Activated naive CD4-positive, alpha-beta T cell treated with anti-CD3 and anti-CD28 coated beads, Interleukin-2, amount 50 U/mL, for 24 hours (primary cell): Measurements from ENCODE around the gene KIAA0319L.

ENCODE experiments used
- H3K27ac Mint-ChIP-seq: one replicate; pipeline ENCODE4 v1.8.0; 2021; ENCODE audit warnings: mild to moderate bottlenecking, mixed read lengths
- H3K27me3 Mint-ChIP-seq: one replicate; pipeline ENCODE4 v1.8.0; 2021; ENCODE audit warnings: mixed read lengths
- H3K36me3 Mint-ChIP-seq: one replicate; pipeline ENCODE4 v1.8.0; 2021; ENCODE audit warnings: mixed read lengths
- H3K4me1 Mint-ChIP-seq: one replicate; pipeline ENCODE4 v1.8.0; 2021; ENCODE audit warnings: mixed read lengths
- H3K4me3 Mint-ChIP-seq: one replicate; pipeline ENCODE4 v1.8.0; 2021; ENCODE audit warnings: mild to moderate bottlenecking, mixed read lengths
- H3K9me3 Mint-ChIP-seq: one replicate; pipeline ENCODE4 v1.8.0; 2021; ENCODE audit warnings: mixed read lengths

KIAA0319L gene

DNA sequence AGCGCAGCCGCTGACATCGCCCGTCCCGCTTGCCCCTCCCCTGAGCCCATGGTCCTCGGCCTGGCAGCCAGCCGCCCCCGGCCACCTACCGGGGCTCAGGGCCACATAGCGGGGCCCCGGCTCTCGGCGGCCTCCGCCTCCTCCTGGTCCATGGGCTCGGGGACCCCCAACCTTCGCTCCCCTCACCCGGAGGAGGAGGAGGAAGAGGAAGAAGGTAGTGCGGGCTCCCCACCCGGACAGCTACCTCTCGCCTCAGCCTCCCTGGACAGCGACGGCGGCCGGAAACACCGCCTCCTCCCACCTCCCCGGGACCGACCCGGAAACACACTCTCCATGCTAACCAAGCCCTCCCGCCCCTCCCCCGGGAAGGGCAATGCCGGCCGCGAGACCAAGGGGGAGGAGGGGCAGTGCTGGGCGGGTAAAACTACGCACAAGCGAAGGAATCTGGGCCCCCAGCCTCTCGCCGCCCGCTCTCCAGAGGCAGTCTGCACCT, at the start of gene KIAA0319L:
Gene KIAA0319L, minus strand, starts transcription at position 286 of the 493 bp plus-strand sequence. CDS start 2,912 bp downstream, outside the sequence.
- Mint-ChIP-seq H3K27ac (peak within 1 kb of the TSS; percentile 96), H3K36me3 (peaks cover 3% of the 10 kb centered on the region), H3K4me1 (peaks cover 68% of the 10 kb centered on the region), H3K4me3 (peak within 1 kb of the TSS; percentile 94), H3K9me3 (no peaks in the 10 kb centered on the region), H3K27me3 (no peaks in the 10 kb centered on the region)

DNA sequence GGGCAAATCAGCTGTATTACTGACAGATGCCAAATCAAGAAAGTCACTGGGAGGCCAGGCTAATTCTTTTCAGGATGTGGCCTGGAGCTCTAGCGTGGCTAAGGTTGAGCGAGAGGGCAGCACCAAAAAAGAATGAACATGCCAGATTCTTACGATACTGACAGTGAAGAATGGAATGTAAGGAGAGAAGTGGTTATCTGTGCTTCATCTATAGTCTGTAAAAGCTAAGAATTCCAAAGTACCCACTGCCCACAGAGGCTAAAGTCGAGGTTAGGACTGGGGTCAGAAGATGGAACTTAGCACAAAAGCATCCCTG, 48.6 kb upstream of the KIAA0319L start:
- peaks cover 15% of the 10 kb centered on the region for H3K4me1 Mint-ChIP-seq
- no peaks in the 10 kb centered on the region for H3K27me3 Mint-ChIP-seq
- no peak overlapping the region for H3K4me3 Mint-ChIP-seq
- peaks cover 25% of the 10 kb centered on the region for H3K36me3 Mint-ChIP-seq
- no peak overlapping the region for H3K27ac Mint-ChIP-seq
- no peaks in the 10 kb centered on the region for H3K9me3 Mint-ChIP-seq

DNA sequence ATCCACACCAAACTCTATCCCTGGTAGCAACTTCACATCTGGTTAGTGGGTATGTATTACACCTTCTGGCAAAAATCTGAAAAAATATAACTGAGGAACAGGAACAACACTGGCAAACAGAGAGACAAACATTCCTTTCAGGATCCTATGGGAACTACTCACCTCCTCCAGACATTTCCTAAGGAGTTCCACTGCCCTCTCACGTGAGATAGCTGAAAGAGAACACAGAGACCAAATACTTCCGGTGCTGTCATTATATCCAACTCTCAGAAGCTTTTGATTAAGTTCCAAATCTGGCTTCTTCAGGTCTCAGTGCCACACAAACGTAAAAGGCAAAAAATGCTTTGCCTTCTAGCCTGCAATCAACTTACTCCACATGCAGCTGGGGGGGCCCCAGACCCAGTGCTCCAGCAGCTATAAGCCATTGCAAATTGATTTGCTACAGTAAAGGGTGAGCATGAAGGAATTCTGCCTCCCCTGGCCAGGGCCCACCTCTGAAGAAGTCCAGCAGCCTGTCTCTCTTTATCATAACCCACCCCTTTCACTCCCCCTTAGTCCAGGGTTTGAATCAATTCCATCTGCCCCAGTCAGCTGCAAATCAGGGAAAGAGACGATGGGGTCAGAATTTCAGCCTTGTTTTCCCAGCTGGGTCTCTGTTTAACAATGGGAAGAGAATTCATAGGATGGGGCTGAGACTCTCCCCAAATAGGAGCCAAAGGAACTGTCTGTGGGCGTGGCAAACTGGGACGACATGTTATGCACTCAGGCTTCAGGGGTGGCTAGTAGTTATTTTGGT, 48.1 kb upstream of the KIAA0319L start:
- H3K4me1 Mint-ChIP-seq = peaks cover 15% of the 10 kb centered on the region
- no peak overlapping the region for H3K4me3 Mint-ChIP-seq
- no peaks in the 10 kb centered on the region for H3K27me3 Mint-ChIP-seq
- H3K9me3 Mint-ChIP-seq = no peaks in the 10 kb centered on the region
- H3K36me3 Mint-ChIP-seq = peaks cover 25% of the 10 kb centered on the region
- H3K27ac Mint-ChIP-seq = no peak overlapping the region

DNA sequence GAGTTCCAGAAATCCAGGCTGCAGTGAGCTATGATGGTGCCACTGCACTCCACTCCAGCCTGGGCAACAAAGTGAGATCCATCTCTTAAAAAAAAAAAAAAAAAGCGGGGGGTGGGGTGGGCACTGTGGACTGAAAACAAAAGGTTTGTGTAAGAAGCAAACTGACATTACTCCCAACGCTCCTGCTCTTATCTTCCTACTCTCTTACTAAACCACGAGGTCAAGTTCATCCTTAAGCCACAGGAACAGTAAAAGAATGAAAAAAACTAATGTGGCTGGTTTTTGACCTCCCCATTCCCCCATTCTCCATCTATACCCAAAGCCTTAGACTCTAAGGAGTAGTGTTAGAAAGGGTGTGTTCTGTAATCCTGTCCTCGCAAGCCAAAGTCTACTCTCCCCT, 46.7 kb upstream of the KIAA0319L start:
- H3K4me1 Mint-ChIP-seq = peaks cover 15% of the 10 kb centered on the region
- H3K9me3 Mint-ChIP-seq = no peaks in the 10 kb centered on the region
- no peaks in the 10 kb centered on the region for H3K27me3 Mint-ChIP-seq
- no peak overlapping the region for H3K27ac Mint-ChIP-seq
- H3K4me3 Mint-ChIP-seq = no peak overlapping the region
- H3K36me3 Mint-ChIP-seq = peaks cover 27% of the 10 kb centered on the region

DNA sequence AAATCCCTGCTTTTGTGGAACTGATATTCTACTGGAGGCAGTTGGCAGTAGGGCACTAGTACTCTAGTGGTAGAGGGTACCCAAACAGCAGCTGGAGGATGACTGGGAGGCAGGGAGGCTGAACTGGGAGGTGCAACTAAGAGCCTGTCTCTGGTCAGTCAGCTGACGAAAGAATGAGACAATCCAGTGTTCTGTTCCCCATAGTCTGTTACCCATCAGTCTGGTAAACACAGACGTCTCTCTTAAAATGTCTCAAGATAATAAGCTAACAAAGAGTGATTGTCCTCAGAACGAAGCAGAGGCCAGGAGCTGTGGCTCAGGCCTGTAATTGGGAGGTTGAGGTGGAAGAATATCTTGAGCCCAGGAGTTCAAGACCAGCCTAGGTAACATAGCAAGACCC, 46.3 kb upstream of the KIAA0319L start:
- Mint-ChIP-seq H3K36me3 (peaks cover 25% of the 10 kb centered on the region), H3K27ac (no peak overlapping the region), H3K4me3 (no peak overlapping the region), H3K27me3 (no peaks in the 10 kb centered on the region), H3K4me1 (peaks cover 15% of the 10 kb centered on the region), H3K9me3 (no peaks in the 10 kb centered on the region)

DNA sequence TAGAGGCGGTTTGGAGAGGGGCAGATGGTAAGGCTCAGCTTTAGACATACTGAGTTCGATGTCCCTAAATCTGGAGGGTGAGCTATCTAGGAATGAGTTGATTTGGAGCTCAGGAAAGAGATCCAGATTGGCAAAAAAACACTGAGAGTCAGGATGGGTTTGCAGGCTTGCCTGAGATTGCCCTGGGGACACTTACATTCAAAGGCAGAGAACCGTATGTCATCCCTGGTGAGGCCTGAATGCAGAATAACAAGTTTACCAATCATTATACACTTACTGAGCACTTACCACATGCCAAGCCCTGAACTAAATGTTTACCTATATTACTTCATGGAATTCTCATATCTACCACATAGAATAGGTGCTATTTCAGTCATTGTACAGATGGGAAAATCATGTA, 43.4 kb upstream of the KIAA0319L start:
- H3K4me1 Mint-ChIP-seq = no peaks in the 10 kb centered on the region
- H3K36me3 Mint-ChIP-seq = peaks cover 15% of the 10 kb centered on the region
- no peak overlapping the region for H3K27ac Mint-ChIP-seq
- no peaks in the 10 kb centered on the region for H3K9me3 Mint-ChIP-seq
- no peaks in the 10 kb centered on the region for H3K27me3 Mint-ChIP-seq
- no peak overlapping the region for H3K4me3 Mint-ChIP-seq

DNA sequence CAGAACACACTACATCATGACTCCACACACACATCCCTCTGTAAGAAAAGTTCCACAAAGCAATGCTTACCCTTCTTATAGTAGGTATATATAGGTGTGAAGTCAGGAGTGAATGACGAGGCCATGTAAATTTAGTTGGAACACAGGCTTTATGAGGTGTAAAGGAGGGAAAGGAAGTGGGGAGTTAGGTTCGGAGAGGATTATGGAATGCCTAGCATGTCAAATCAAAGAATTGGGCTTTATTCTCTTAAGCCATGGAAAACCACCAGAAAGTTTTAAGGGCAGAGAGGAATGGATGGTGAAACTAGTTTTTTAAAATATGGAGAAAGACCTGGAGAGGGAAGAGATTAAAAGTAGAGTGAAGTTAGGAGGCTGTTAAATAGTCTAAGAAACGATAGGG, 42.2 kb upstream of the KIAA0319L start:
- peaks cover 15% of the 10 kb centered on the region for H3K36me3 Mint-ChIP-seq
- peak overlapping the region; percentile 23 for H3K27ac Mint-ChIP-seq
- no peaks in the 10 kb centered on the region for H3K27me3 Mint-ChIP-seq
- H3K4me3 Mint-ChIP-seq = no peak overlapping the region
- no peaks in the 10 kb centered on the region for H3K4me1 Mint-ChIP-seq
- no peaks in the 10 kb centered on the region for H3K9me3 Mint-ChIP-seq

DNA sequence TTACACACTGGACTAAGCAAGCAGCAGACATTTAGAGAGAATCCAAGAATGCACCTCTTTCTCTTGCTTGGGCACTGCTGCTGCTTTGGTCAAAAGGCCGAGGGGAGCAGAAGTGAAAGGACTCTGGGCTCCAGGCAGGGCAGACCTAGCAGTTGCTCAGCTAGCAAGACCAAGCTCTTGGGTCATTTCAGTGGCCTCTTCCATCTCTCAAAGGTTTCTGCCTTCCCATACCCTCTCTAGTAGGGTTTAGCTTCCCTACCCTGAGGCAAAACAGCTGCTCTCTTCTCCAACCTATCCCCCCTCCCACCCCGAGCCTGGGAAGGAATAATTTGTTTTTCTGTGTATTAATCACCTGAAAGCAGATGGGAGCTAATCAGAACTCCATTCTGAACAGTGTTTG, 41.7 kb upstream of the KIAA0319L start:
- no peak overlapping the region for H3K4me3 Mint-ChIP-seq
- no peaks in the 10 kb centered on the region for H3K4me1 Mint-ChIP-seq
- H3K36me3 Mint-ChIP-seq = peaks cover 11% of the 10 kb centered on the region
- no peaks in the 10 kb centered on the region for H3K27me3 Mint-ChIP-seq
- no peak overlapping the region for H3K27ac Mint-ChIP-seq
- no peaks in the 10 kb centered on the region for H3K9me3 Mint-ChIP-seq

DNA sequence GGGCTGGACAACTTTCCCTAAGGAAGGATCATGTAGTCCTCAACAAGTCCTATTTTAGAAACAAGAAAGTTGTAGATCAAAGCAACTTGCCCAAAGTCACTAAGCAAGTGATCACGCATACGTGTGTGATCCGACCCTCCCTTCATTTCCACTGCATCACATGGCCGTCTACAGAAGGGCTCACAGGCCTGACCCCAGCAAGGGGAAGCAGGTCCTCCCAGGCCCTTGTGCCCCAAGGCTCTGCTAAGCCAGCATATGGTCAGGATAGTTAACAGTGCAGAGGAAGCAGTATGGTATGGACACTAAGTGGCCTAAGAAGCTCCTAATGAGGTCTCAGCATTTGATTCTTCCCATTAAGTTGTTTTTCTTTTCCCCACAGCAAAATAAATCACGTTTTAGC, 40.7 kb upstream of the KIAA0319L start:
- Mint-ChIP-seq H3K4me1 (no peaks in the 10 kb centered on the region), H3K36me3 (peaks cover 6% of the 10 kb centered on the region), H3K27me3 (no peaks in the 10 kb centered on the region), H3K4me3 (no peak overlapping the region), H3K9me3 (no peaks in the 10 kb centered on the region), H3K27ac (no peak overlapping the region)

DNA sequence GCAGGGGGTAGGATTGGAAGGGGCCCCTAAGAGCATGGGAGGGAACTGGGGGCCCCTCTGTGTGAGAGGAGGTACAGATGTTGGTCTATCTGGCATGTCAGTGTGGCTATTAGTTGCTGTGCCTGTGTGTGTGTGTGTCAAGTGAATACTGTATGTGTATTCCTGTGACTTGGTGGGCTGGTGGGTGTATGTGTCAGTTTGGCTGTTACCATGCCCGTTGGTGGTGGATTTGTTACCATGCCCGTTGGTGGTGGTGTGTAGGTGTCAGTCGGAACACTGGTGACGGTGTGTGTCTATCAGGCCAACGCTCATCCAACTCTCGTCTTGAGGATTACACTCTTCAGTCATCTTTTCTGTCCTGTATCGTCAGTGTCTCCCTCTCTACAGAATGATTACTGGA, 38.5 kb upstream of the KIAA0319L start:
- H3K27me3 Mint-ChIP-seq = no peaks in the 10 kb centered on the region
- H3K4me3 Mint-ChIP-seq = no peak overlapping the region
- peaks cover 4% of the 10 kb centered on the region for H3K36me3 Mint-ChIP-seq
- H3K4me1 Mint-ChIP-seq = no peaks in the 10 kb centered on the region
- H3K9me3 Mint-ChIP-seq = no peaks in the 10 kb centered on the region
- H3K27ac Mint-ChIP-seq = no peak overlapping the region

DNA sequence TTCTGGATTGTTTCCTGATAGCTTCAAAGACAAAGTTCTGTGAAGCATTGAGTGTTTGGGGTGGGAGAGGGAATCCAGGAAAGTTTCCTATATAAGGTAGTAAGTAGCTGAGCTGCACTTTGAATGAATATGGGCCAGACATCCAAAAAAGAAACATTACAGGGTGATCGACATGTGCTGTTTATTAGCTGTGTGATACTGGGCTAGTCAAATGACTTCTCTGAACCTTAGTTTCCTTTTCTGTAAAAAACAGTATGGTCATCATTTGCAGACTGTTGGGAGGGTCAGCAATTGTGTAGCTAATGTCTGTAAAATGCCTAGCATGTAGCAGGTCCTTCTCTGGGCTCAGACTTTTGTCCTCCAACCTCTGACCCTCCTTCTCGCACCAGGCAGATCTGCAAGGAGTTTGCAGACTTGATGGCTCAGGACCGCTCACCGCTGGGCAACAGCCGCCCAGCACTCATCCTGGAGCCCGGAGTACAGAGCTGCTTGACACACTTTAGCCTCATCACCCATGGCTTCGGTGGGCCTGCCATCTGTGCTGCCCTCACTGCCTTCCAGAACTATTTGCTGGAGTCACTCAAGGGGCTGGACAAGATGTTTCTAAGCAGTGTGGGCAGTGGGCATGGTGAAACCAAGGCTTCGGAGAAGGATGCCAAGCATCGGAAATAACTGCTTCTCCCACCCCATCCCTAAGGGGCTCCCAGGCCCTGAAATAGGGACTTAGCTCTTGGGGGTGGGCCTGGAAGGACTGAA, 37.0 kb upstream of the KIAA0319L start:
- H3K9me3 Mint-ChIP-seq = no peaks in the 10 kb centered on the region
- no peak overlapping the region for H3K27ac Mint-ChIP-seq
- no peak overlapping the region for H3K4me3 Mint-ChIP-seq

DNA sequence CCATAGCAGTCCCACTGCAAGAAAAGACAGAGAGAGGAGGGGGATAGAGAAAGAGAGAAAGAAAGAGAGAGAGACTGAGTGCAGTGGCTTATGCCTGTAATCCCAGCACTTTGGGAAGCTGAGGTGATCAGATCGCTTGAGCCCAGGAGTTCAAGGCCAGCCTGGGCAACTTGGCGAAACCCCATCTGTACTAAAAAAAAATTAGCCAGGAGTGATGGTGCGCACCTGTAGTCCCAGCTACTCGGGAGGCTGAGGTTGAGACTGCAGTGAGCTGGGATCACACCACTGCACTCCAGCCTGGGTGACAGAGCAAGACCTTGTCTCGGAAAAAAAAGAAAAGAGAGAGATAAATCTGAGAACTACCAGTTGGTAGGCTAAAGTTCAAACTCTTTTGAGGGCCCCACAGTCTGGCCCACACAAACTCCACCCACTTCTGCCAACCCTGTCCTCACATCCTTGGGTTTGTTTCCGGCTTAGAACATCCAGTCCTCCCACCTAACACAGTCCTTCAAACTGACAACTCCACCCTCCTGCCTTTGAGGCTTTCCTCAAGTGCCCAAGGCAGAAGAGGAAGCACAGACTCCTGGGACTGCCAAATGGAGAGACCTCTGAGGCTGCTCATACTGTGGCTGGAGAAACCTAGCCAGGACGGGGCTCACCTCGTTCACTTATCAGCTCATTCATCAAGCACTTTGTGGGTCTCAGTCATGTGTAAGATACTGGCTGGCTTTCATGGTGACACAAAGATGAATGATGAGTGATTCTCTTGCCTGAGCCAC, 36.0 kb upstream of the KIAA0319L start:
- Mint-ChIP-seq H3K27ac (no peak overlapping the region), H3K27me3 (no peaks in the 10 kb centered on the region), H3K4me1 (no peaks in the 10 kb centered on the region), H3K36me3 (no peaks in the 10 kb centered on the region), H3K4me3 (no peak overlapping the region), H3K9me3 (no peaks in the 10 kb centered on the region)

More for the DNA sequence above, 37.0 kb upstream of the KIAA0319L start:
- Mint-ChIP-seq H3K36me3 (no peaks in the 10 kb centered on the region), H3K27me3 (no peaks in the 10 kb centered on the region), H3K4me1 (no peaks in the 10 kb centered on the region)

DNA sequence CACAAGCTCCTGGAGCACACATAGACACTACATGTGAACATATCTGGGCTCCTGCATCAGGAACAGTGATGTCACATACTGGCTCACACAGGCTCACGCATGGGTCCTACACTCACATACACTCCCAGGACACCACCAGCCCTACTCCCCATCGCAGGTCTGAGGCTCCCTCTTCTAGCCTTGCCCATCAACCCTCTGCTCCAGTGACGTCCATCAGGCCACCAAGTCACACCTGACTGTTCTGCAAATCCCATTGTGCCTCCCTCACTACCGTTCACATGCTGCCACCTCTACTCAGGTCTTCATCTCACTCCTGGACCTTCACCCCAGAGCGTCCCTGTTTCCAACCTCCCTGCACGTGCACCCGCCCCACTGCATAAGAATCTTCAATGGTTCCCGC, 34.0 kb upstream of the KIAA0319L start:
- no peaks in the 10 kb centered on the region for H3K9me3 Mint-ChIP-seq
- H3K27ac Mint-ChIP-seq = no peak overlapping the region
- H3K27me3 Mint-ChIP-seq = no peaks in the 10 kb centered on the region
- H3K36me3 Mint-ChIP-seq = no peaks in the 10 kb centered on the region
- no peak overlapping the region for H3K4me3 Mint-ChIP-seq
- no peaks in the 10 kb centered on the region for H3K4me1 Mint-ChIP-seq

DNA sequence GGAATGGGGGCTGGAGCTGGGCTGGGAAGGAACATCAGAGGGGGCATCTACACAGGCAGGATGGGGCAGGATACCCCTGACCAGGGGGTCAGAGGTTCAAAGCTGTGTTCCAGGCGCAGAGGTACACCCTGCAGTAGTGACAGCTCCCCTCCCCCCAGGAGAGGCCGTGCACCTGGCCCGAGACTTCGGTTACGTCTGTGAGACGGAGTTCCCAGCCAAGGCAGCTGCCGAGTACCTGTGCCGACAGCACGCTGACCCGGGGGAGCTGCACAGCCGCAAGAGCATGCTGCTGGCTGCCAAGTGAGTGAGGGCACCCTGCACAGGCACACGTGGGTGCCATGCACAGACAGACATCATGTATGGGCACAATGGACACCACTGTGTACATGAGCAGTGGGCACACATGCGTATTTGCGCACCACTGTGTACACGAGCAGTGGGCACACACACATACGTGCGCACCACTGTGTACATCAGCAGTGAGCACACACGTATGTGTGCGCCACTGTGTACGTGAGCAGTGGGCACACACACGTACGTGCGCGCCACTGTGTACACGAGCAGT, 33.4 kb upstream of the KIAA0319L start:
- no peak overlapping the region for H3K4me3 Mint-ChIP-seq
- H3K9me3 Mint-ChIP-seq = no peaks in the 10 kb centered on the region
- no peaks in the 10 kb centered on the region for H3K27me3 Mint-ChIP-seq
- no peak overlapping the region for H3K27ac Mint-ChIP-seq
- no peaks in the 10 kb centered on the region for H3K4me1 Mint-ChIP-seq
- H3K36me3 Mint-ChIP-seq = no peaks in the 10 kb centered on the region

DNA sequence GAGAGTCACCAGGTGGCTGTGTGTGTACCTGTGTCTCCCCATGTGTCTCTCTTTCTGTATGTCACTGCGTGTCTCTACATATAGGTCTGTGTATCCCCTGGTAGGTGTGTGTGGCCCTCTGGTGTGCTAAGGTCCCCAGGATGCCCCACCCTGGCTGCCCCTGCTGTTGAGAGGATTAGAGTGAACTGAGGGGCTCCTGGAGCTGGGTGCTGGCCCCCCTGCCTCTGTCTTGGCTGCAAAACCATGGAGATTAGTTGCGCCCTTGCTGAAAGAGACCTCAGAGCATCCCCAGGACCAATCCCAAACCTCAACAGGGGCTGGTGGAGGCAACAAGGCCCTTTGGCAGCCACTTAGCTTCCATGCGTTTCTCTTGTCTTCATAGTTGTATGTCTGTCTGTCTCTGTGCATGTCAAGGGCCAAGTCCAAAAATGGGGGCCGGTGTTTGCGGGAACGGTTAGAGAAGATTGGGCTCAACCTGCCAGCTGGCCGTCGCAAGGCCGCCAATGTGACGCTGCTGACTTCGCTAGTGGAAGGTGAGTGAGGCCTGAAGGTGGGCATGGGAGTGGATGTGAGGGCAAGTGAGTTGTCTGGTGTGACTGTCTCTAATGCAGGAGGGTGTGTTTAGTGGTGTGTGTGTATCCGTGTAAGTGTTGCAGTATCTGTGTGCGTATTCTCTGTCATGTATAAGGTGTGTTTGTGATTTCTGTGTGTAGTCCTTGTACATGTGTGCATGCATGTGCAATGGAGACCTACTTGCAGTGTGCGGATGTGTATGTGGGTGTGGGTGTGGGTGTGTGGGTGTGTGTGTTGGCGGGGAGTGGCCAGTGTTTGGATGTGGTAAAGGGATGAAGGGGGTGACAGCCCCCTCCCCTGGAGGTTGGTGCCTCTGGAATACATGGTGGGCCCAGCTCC, 32.6 kb upstream of the KIAA0319L start:
- H3K27ac Mint-ChIP-seq = no peak overlapping the region
- H3K4me1 Mint-ChIP-seq = no peaks in the 10 kb centered on the region
- H3K4me3 Mint-ChIP-seq = no peak overlapping the region
- H3K36me3 Mint-ChIP-seq = no peaks in the 10 kb centered on the region
- no peaks in the 10 kb centered on the region for H3K27me3 Mint-ChIP-seq
- H3K9me3 Mint-ChIP-seq = no peaks in the 10 kb centered on the region
